HG03064 (cell line): ENCODE measurements around the gene PDZD2.

ENCODE experiments used
- ATAC-seq: cut with Tn5 transposase; IDR thresholded peaks from one replicate; pipeline ENCODE4 v1.9.1; 2021; ENCODE audit warnings: low read depth; ENCODE audit not compliant: unreplicated experiment

Gene PDZD2

GRCh38 chr5:31807789-31808540 lies 169.0 kb downstream of the PDZD2 start:
- no peak for ATAC-seq

GRCh38 chr5:31809050-31809870 lies 170.3 kb downstream of the PDZD2 start:
- no peak for ATAC-seq

- ATAC-seq: no peak
These were observed 172.3 kb downstream of the PDZD2 start for GRCh38 chr5:31811210-31811609.

- ATAC-seq: no peak
These were observed 176.4 kb downstream of the PDZD2 start for GRCh38 chr5:31815376-31815775.

- no peak for ATAC-seq
These were observed 181.1 kb downstream of the PDZD2 start for GRCh38 chr5:31819926-31820516.

- ATAC-seq: no peak
These were observed 184.5 kb downstream of the PDZD2 start for GRCh38 chr5:31823472-31823871.

- ATAC-seq: no peak
These were observed 186.1 kb downstream of the PDZD2 start for GRCh38 chr5:31824869-31825517.

GRCh38 chr5:31825518-31826068 lies 186.7 kb downstream of the PDZD2 start:
- no peak for ATAC-seq

- no peak for ATAC-seq
These were observed 188.9 kb downstream of the PDZD2 start for GRCh38 chr5:31827867-31828266.

GRCh38 chr5:31832966-31833365 lies 194.0 kb downstream of the PDZD2 start:
- ATAC-seq: no peak

GRCh38 chr5:31833710-31834109 lies 194.8 kb downstream of the PDZD2 start:
- ATAC-seq: no peak

- ATAC-seq: no peak
These were observed 205.9 kb downstream of the PDZD2 start for GRCh38 chr5:31844622-31845345.

GRCh38 chr5:31845361-31845760 lies 206.4 kb downstream of the PDZD2 start:
- no peak for ATAC-seq

- ATAC-seq: no peak
These were observed 208.0 kb downstream of the PDZD2 start for GRCh38 chr5:31846934-31847333.

- ATAC-seq: no peak
These were observed 208.4 kb downstream of the PDZD2 start for GRCh38 chr5:31847354-31847753.

GRCh38 chr5:31850981-31851689 lies 212.2 kb downstream of the PDZD2 start:
- ATAC-seq: no peak

- no peak for ATAC-seq
These were observed 214.6 kb downstream of the PDZD2 start for GRCh38 chr5:31853398-31854135.

- no peak for ATAC-seq
These were observed 215.5 kb downstream of the PDZD2 start for GRCh38 chr5:31854181-31855133.
